ENCODE measurements around the gene BSCL2.
"Not testable (repeated sequence)": the region's sequence is repeated elsewhere in the genome, so short reads cannot be mapped to it uniquely, and the experiment has no call there.

- TF ChIP-seq POLR2A, CTCF (IDR thresholded peaks at IDR 0.05): not testable (repeated sequence)
These were observed 42.7 kb upstream of the BSCL2 start for GRCh38 chr11:62749931-62750330.

Data from body of pancreas (tissue), 4 donors.